HepG2 (cell line): ENCODE results near the gene MTX1. TPM values are rescaled to one million over a fixed set of nuclear protein-coding genes. Genes with fewer than 3 reads are reported as not detected.

Experiments used
- CCAR2 ChIP-seq: fragments of 200-400 bp; formaldehyde crosslinking; optimal IDR thresholded peaks from 2 replicates; pipeline ENCODE3; 2018; ENCODE audit warnings: low read depth, mild to moderate bottlenecking, low read length, moderate library complexity
- DNMT1 ChIP-seq: sonication (generic); formaldehyde crosslinking; IDR thresholded peaks from 2 replicates; pipeline ENCODE4 v1.5.1; 2020; ENCODE audit warnings: mild to moderate bottlenecking, missing genetic modification reagents
- ETS1 ChIP-seq: sonication (generic); formaldehyde crosslinking; IDR thresholded peaks from 2 replicates; pipeline ENCODE4 v1.4.0; 2020; ENCODE audit warnings: missing genetic modification reagents
- GRHL1 ChIP-seq: sonication (generic); formaldehyde crosslinking; conservative IDR thresholded peaks from 2 replicates; pipeline ENCODE4 v1.8.0; 2022; ENCODE audit warnings: missing genetic modification reagents
- HNF1B ChIP-seq: sonication (generic); formaldehyde crosslinking; IDR thresholded peaks from 2 replicates; pipeline ENCODE4 v1.5.1; 2020; ENCODE audit warnings: mild to moderate bottlenecking, moderate library complexity, missing genetic modification reagents
- ISL2 ChIP-seq: sonication (generic); formaldehyde crosslinking; IDR thresholded peaks from 2 replicates; pipeline ENCODE4 v1.5.0; 2020; ENCODE audit warnings: missing genetic modification reagents
- MED8 ChIP-seq: sonication (generic); formaldehyde crosslinking; IDR thresholded peaks from 2 replicates; pipeline ENCODE4 v1.8.1; 2023; ENCODE audit warnings: mild to moderate bottlenecking, missing genetic modification reagents; ENCODE audit not compliant: insufficient replicate concordance
- RBAK ChIP-seq: sonication (generic); formaldehyde crosslinking; IDR thresholded peaks from 2 replicates; pipeline ENCODE4 v1.5.1; 2020; ENCODE audit warnings: mild to moderate bottlenecking, missing genetic modification reagents
- RERE ChIP-seq: IDR thresholded peaks from 2 replicates; pipeline ENCODE4 v1.6.1; 2016; ENCODE audit warnings: low read depth, missing genetic modification reagents, missing compliant biosample characterization
- ZFP1 ChIP-seq: IDR thresholded peaks from 2 replicates; pipeline ENCODE4 v1.6.1; 2016
- ZFP62 ChIP-seq: sonication (generic); formaldehyde crosslinking; IDR thresholded peaks from 2 replicates; pipeline ENCODE4 v1.4.0; 2020; ENCODE audit warnings: missing genetic modification reagents
- ZNF562 ChIP-seq: sonication (generic); formaldehyde crosslinking; IDR thresholded peaks from 2 replicates; pipeline ENCODE4 v1.8.0; 2022; ENCODE audit warnings: missing genetic modification reagents, borderline replicate concordance
- ZNF75D ChIP-seq: sonication (generic); formaldehyde crosslinking; IDR thresholded peaks from 2 replicates; pipeline ENCODE4 v1.8.1; 2023; ENCODE audit warnings: missing genetic modification reagents, mild to moderate bottlenecking, borderline replicate concordance
- polyA plus RNA-seq, 8 experiments: library from polyadenylated mRNA; depleted of rRNA in 3 of 8; stranded (reverse) in 7 of 8; unstranded in 1 of 8; fragments of >200 nt; fragmentation: Illumina TruSeq in 4 of 8; extraction: Trizol in 4 of 8; gene quantifications; 2 replicates each; pipeline versions ENCODE4 v1.2.1 to v1.2.3, GENCODE V29; 2011 to 2016; ENCODE audit warnings: low read depth in 4 of 8, missing spikeins in 1 of 8, mixed read lengths in 1 of 8; ENCODE audit not compliant: insufficient read depth in 1 of 8
- total RNA-seq, 5 experiments: library from RNA; depleted of rRNA; stranded (reverse); fragments of >200 nt; fragmentation: Illumina TruSeq; extraction: Trizol; gene quantifications; 2 replicates each; pipeline ENCODE4 v1.2.3, GENCODE V29; 2016; ENCODE audit warnings: low read depth in 1 of 5
- TF ChIP-seq, protein P1 (sequence below): sonication (generic); formaldehyde crosslinking; IDR thresholded peaks from 2 replicates; pipeline ENCODE4 v1.5.0; 2020; ENCODE audit warnings: missing genetic modification reagents
- TF ChIP-seq, protein P2 (sequence below): sonication (generic); formaldehyde crosslinking; IDR thresholded peaks from 2 replicates; pipeline ENCODE4 v1.4.0; 2020; ENCODE audit warnings: missing genetic modification reagents
- TF ChIP-seq, protein P3 (sequence below): sonication (generic); formaldehyde crosslinking; IDR thresholded peaks from 2 replicates; pipeline ENCODE4 v1.4.0; 2020; ENCODE audit warnings: mild to moderate bottlenecking, missing genetic modification reagents

The MTX1 gene
- total and polyA plus RNA-seq, 2 of the 13 experiments (the other 11 are each of a cell fraction or from before 2014, with no cell fraction given) = 64.5 to 72.6 TPM

GRCh38 chr1:155193275-155193990 lies 15.1 kb upstream of the MTX1 start (continued):
- TF ChIP-seq ETS1 (no peak), RERE (CRISPR knock-in tag) (no peak), ZNF75D (CRISPR knock-in tag) (no peak), ZFP1 (CRISPR knock-in tag) (no peak), ISL2 (no peak), RBAK (CRISPR knock-in tag) (no peak), ZNF562 (CRISPR knock-in tag) (no peak), HNF1B (CRISPR knock-in tag) (peak; percentile 29; the same call in 1 of the 2 replicates), GRHL1 (CRISPR knock-in tag) (no peak), DNMT1 (CRISPR knock-in tag) (no peak), CCAR2 (no peak), MED8 (CRISPR knock-in tag) (no peak), ZFP62 (CRISPR knock-in tag) (no peak)
- TF ChIP-seq, protein P1, sequence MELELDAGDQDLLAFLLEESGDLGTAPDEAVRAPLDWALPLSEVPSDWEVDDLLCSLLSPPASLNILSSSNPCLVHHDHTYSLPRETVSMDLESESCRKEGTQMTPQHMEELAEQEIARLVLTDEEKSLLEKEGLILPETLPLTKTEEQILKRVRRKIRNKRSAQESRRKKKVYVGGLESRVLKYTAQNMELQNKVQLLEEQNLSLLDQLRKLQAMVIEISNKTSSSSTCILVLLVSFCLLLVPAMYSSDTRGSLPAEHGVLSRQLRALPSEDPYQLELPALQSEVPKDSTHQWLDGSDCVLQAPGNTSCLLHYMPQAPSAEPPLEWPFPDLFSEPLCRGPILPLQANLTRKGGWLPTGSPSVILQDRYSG (CRISPR knock-in tag) = no peak
- TF ChIP-seq, protein P2, sequence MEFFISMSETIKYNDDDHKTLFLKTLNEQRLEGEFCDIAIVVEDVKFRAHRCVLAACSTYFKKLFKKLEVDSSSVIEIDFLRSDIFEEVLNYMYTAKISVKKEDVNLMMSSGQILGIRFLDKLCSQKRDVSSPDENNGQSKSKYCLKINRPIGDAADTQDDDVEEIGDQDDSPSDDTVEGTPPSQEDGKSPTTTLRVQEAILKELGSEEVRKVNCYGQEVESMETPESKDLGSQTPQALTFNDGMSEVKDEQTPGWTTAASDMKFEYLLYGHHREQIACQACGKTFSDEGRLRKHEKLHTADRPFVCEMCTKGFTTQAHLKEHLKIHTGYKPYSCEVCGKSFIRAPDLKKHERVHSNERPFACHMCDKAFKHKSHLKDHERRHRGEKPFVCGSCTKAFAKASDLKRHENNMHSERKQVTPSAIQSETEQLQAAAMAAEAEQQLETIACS (CRISPR knock-in tag) = no peak
- TF ChIP-seq, protein P3, sequence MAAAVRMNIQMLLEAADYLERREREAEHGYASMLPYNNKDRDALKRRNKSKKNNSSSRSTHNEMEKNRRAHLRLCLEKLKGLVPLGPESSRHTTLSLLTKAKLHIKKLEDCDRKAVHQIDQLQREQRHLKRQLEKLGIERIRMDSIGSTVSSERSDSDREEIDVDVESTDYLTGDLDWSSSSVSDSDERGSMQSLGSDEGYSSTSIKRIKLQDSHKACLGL (CRISPR knock-in tag) = no peak
